Lung (tissue), 12 donors: ENCODE data around the gene TNFAIP8. TPM values are rescaled to one million over a fixed set of nuclear protein-coding genes. Genes with fewer than 3 reads are reported as not detected.
A peak's percentile ranks its signal among the peaks of the same experiment; 100 is the strongest.

Experiments
- ATAC-seq: fragments of 200-7000 bp; cut with Tn5 transposase; one replicate; pipeline ENCODE4 v1.9.1; 2020; ENCODE audit warnings: moderate number of reproducible peaks; ENCODE audit not compliant: insufficient read depth, low FRiP score
- DNase-seq, 3 donors: peaks; one replicate each; pipeline ENCODE4 v3.0.0-alpha.2; 2013 to 2017
- H3K27ac ChIP-seq, 2 donors: one replicate each; pipeline ENCODE4 v1.5.1; 2013; ENCODE audit warnings: mild to moderate bottlenecking in 2 of 2, moderate library complexity in 2 of 2, control low read depth in 1 of 2, inconsistent platforms in 1 of 2, low read depth in 1 of 2, low read length in 1 of 2
- H3K27me3 ChIP-seq, 3 donors: one replicate each; pipeline ENCODE4 v1.5.1; 2013; ENCODE audit warnings: low read length in 2 of 3; ENCODE audit not compliant: control insufficient read depth in 3 of 3, insufficient read depth in 3 of 3
- H3K36me3 ChIP-seq, 4 donors: one replicate each; pipeline ENCODE4 v1.5.1; 2013; ENCODE audit warnings: low read length in 4 of 4, mild to moderate bottlenecking in 1 of 4, moderate library complexity in 1 of 4; ENCODE audit not compliant: control insufficient read depth in 4 of 4, insufficient read depth in 4 of 4
- H3K4me1 ChIP-seq, 5 donors: one replicate each; pipeline ENCODE4 v1.5.1; 2013; ENCODE audit warnings: low read length in 5 of 5, mild to moderate bottlenecking in 2 of 5, moderate library complexity in 1 of 5; ENCODE audit not compliant: control insufficient read depth in 5 of 5, insufficient read depth in 5 of 5
- H3K4me3 ChIP-seq: one replicate; pipeline ENCODE4 v1.5.1; 2013; ENCODE audit warnings: mild to moderate bottlenecking, control low read depth, moderate library complexity
- H3K9ac ChIP-seq, 2 donors: one replicate each; pipeline ENCODE4 v1.5.1; 2013; ENCODE audit warnings: low read length in 2 of 2, control low read depth in 1 of 2; ENCODE audit not compliant: insufficient read depth in 1 of 2
- H3K9me3 ChIP-seq, 4 donors: one replicate each; pipeline ENCODE4 v1.5.1; 2013; ENCODE audit warnings: low read length in 3 of 4, mild to moderate bottlenecking in 1 of 4, moderate library complexity in 1 of 4; ENCODE audit not compliant: control insufficient read depth in 4 of 4, insufficient read depth in 3 of 4
- CTCF ChIP-seq: IDR thresholded peaks from 2 replicates; pipeline ENCODE4 v1.5.1; 2012; ENCODE audit warnings: mild to moderate bottlenecking; ENCODE audit errors: control extremely low read depth, extremely low read depth
- WGBS, 2 donors: extraction: QIAGEN DNeasy Blood & Tissue Kit; methylation state at CpG; one replicate each; pipeline ENCODE4 v1.1.7; 2013; 5-methylcytosine and 5-hydroxymethylcytosine counted together
- polyA plus RNA-seq, 2 donors: library from polyadenylated mRNA; stranded (reverse); fragments of 200-250 nt; gene quantifications; one replicate each; pipeline ENCODE4 v1.2.1, GENCODE V29; 2013
- total RNA-seq, 2 donors: library from RNA; depleted of rRNA in 1 of 2; stranded (reverse); fragments of >200 nt in 1 of 2; gene quantifications; one replicate each; pipeline ENCODE4 v1.2.1, GENCODE V29; 2014 to 2021
- donor health status: control.
- donor health status: control.
- donor health status: Bipolar disorder and iron deficiency.
- donor health status: healthy.
- donor health status: DM: yes; HTN: yes; CAD: no.

Gene TNFAIP8
- total and polyA plus RNA-seq, 4 donors, result 11.5 to 58.9 (median 35.6) TPM

- ATAC-seq, result no peak
- H3K4me1 ChIP-seq, result peaks cover 0 to 27% (median 14%) of the 10 kb centered on the region in 5 donors
Measured at GRCh38 chr5:119358901-119359603, 3.2 kb downstream of the TNFAIP8 start.

GRCh38 chr5:119359737-119360413 lies 4.1 kb downstream of the TNFAIP8 start:
- ATAC-seq, result no peak
- Histone ChIP-seq H3K4me3 (no peak overlapping the region), H3K9me3 (no peaks in the 10 kb centered on the region), H3K27ac (no peak overlapping the region), H3K27me3 (no peaks in the 10 kb centered on the region), H3K9ac (no peak overlapping the region), H3K36me3 (no peaks in the 10 kb centered on the region), H3K4me1 (peaks cover 0 to 27% (median 12%) of the 10 kb centered on the region in 5 donors)
- DNase-seq, result no peak
- no peak for TF ChIP-seq CTCF
- WGBS, 2 donors, result 59 to 63% methylated on average over 4 of the region's 4 CpGs

More at GRCh38 chr5:119358901-119359603, 3.2 kb downstream of the TNFAIP8 start:
- no peak for DNase-seq
- Histone ChIP-seq H3K9ac (no peak overlapping the region), H3K4me3 (no peak overlapping the region), H3K27me3 (no peaks in the 10 kb centered on the region), H3K27ac (peak overlapping the region in 1 of 2 donors; percentile 20), H3K36me3 (no peaks in the 10 kb centered on the region), H3K9me3 (no peaks in the 10 kb centered on the region)
- TF ChIP-seq CTCF, result no peak
- 82 to 88% methylated on average over 7 of the region's 7 CpGs for WGBS, 2 donors

GRCh38 chr5:119360905-119361593 lies 5.2 kb downstream of the TNFAIP8 start:
- no peaks in the 10 kb centered on the region for H3K27me3 ChIP-seq
- no peak overlapping the region for H3K9ac ChIP-seq
- no peaks in the 10 kb centered on the region for H3K36me3 ChIP-seq
- DNase-seq (no peak), ATAC-seq (peak; percentile 79)
- peaks cover 0 to 21% (median 16%) of the 10 kb centered on the region in 5 donors for H3K4me1 ChIP-seq
- H3K4me3 ChIP-seq, result no peak overlapping the region
- H3K27ac ChIP-seq, result peak overlapping the region in 1 of 2 donors; percentile 46
- H3K9me3 ChIP-seq, result no peaks in the 10 kb centered on the region
- TF ChIP-seq CTCF, result no peak
- WGBS, 2 donors, result 68 to 71% methylated on average over 5 of the region's 5 CpGs
